Endothelial cell of umbilical vein (primary cell): ENCODE results near the gene SLC35F2.

ENCODE experiments used
- CTCF ChIP-seq, 2 donors: IDR thresholded peaks; 1 replicate in 1 of 2; 2 replicates in 1 of 2; pipeline ENCODE4 v1.5.1; 2011; ENCODE audit warnings: low read length in 2 of 2, mild to moderate bottlenecking in 2 of 2, moderate library complexity in 2 of 2, control low read depth in 1 of 2, inconsistent platforms in 1 of 2, low read depth in 1 of 2; ENCODE audit not compliant: insufficient read depth in 1 of 2; ENCODE audit errors: extremely low read depth in 1 of 2
- EZH2 ChIP-seq: IDR thresholded peaks from 2 replicates; pipeline ENCODE4 v1.6.1; 2012; ENCODE audit warnings: borderline replicate concordance, low read depth, mild to moderate bottlenecking, moderate library complexity, low read length, inconsistent platforms; ENCODE audit not compliant: severe bottlenecking
- FOS ChIP-seq: IDR thresholded peaks from 2 replicates; pipeline ENCODE4 v1.6.1; 2011; ENCODE audit warnings: mild to moderate bottlenecking, low read length, moderate library complexity, borderline replicate concordance; ENCODE audit not compliant: insufficient read depth
- GATA2 ChIP-seq: IDR thresholded peaks from 2 replicates; pipeline ENCODE4 v1.7.0; 2011; ENCODE audit warnings: low read depth, mild to moderate bottlenecking, moderate library complexity, mixed read lengths, low read length; ENCODE audit not compliant: insufficient read length, insufficient read depth
- JUN ChIP-seq: IDR thresholded peaks from 2 replicates; pipeline ENCODE4 v1.6.1; 2011; ENCODE audit warnings: borderline replicate concordance, low read depth; ENCODE audit not compliant: insufficient read length, insufficient read depth
- MAX ChIP-seq: IDR thresholded peaks from 2 replicates; pipeline ENCODE4 v1.6.1; 2011; ENCODE audit not compliant: insufficient read depth, insufficient read length
- MYC ChIP-seq: IDR thresholded peaks from one replicate; pipeline ENCODE4 v1.6.1; 2011; ENCODE audit warnings: mild to moderate bottlenecking, low read depth, low read length
- POLR2A ChIP-seq: IDR thresholded peaks from 2 replicates; pipeline ENCODE4 v1.6.1; 2012; ENCODE audit warnings: low read depth, mild to moderate bottlenecking, control low read depth, low read length
- POLR2AphosphoS5 ChIP-seq: IDR thresholded peaks from 2 replicates; pipeline ENCODE4 v1.6.1; 2012; ENCODE audit warnings: low read depth, mild to moderate bottlenecking, control low read depth, low read length, moderate library complexity; ENCODE audit not compliant: insufficient read depth

- TF ChIP-seq CTCF (IDR thresholded peaks at IDR 0.05; ENCODE audit: extremely low read depth in 1 of 2, insufficient read depth in 1 of 2, low read depth in 1 of 2, low read length in 2 of 2): no peak
- peak; percentile 58 for TF ChIP-seq POLR2AphosphoS5
- TF ChIP-seq EZH2: no peak
- TF ChIP-seq POLR2A: peak; percentile 52
- TF ChIP-seq FOS: peak; percentile 25
- peak; percentile 66 for TF ChIP-seq JUN
- TF ChIP-seq MAX: no peak
- no peak for TF ChIP-seq MYC
- TF ChIP-seq GATA2: no peak
Measured at GRCh38 chr11:107821199-107821927, 37.2 kb downstream of the SLC35F2 start.
